ENCODE results near the gene SLC23A2. TPM values are rescaled to one million over a fixed set of nuclear protein-coding genes. Genes with fewer than 3 reads are reported as not detected.

Gene SLC23A2
- polyA plus RNA-seq, 1 donor from 2014 or later: 38.3 TPM

GRCh38 chr20:5000263-5001173 is 792 bp downstream of the SLC23A2 start:
- Histone ChIP-seq H3K4me2 (ENCODE audit: low read length) (peak overlapping the region; percentile 99), H3K4me3 (ENCODE audit: low read length) (peak overlapping the region; percentile 90), H3K9me2 (ENCODE audit: insufficient read depth, low read length) (no peaks in the 10 kb centered on the region), H3K27ac (ENCODE audit: low read length) (peak overlapping the region; percentile 26), H3K79me2 (replicated peaks; ENCODE audit: insufficient read depth, low read length) (peaks cover 46% of the 10 kb centered on the region), H3K9me3 (ENCODE audit: low read length) (no peaks in the 10 kb centered on the region), H2AFZ (ENCODE audit: low read depth, low read length) (peak overlapping the region; percentile 63), H3K27me3 (ENCODE audit: insufficient read depth, low read depth, low read length) (no peaks in the 10 kb centered on the region), H3K9ac (ENCODE audit: low read length) (peak overlapping the region; percentile 83), H3K36me3 (ENCODE audit: insufficient read depth, low read length) (no peaks in the 10 kb centered on the region), H4K20me1 (ENCODE audit: insufficient read depth) (no peaks in the 10 kb centered on the region), H3F3A (ENCODE audit: insufficient read depth, low read length, poor library complexity, severe bottlenecking) (no peaks in the 10 kb centered on the region)
- TF ChIP-seq, protein P1, sequence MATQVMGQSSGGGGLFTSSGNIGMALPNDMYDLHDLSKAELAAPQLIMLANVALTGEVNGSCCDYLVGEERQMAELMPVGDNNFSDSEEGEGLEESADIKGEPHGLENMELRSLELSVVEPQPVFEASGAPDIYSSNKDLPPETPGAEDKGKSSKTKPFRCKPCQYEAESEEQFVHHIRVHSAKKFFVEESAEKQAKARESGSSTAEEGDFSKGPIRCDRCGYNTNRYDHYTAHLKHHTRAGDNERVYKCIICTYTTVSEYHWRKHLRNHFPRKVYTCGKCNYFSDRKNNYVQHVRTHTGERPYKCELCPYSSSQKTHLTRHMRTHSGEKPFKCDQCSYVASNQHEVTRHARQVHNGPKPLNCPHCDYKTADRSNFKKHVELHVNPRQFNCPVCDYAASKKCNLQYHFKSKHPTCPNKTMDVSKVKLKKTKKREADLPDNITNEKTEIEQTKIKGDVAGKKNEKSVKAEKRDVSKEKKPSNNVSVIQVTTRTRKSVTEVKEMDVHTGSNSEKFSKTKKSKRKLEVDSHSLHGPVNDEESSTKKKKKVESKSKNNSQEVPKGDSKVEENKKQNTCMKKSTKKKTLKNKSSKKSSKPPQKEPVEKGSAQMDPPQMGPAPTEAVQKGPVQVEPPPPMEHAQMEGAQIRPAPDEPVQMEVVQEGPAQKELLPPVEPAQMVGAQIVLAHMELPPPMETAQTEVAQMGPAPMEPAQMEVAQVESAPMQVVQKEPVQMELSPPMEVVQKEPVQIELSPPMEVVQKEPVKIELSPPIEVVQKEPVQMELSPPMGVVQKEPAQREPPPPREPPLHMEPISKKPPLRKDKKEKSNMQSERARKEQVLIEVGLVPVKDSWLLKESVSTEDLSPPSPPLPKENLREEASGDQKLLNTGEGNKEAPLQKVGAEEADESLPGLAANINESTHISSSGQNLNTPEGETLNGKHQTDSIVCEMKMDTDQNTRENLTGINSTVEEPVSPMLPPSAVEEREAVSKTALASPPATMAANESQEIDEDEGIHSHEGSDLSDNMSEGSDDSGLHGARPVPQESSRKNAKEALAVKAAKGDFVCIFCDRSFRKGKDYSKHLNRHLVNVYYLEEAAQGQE (IDR thresholded peaks at IDR 0.05; ENCODE audit: borderline replicate concordance): peak; percentile 37
- TF ChIP-seq EZH2 (IDR thresholded peaks at IDR 0.05; ENCODE audit: borderline replicate concordance, insufficient read depth, low read length, poor library complexity, severe bottlenecking) (no peak), RAD21 (conservative IDR thresholded peaks at IDR 0.05) (no peak), POLR2AphosphoS5 (IDR thresholded peaks at IDR 0.05) (peak; percentile 19)

DNA sequence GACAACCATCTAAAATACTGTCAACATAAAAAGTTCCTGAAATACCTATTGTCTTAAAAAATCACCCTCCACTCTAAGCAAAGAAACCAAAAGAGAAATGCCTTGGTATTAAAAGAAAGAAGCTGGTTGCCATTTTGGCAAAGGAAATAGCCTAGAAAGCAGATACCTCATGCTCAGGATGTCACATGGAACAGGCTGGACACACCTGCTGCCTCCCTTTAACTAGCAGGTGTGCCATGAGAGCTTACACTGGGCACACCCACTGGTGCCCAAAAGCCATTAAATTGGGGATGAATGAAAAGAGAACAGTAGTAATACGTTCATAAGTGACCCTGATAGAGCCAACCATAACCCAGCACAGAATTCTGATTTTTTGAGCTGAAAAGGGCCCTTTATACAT is 1.5 kb downstream of the SLC23A2 start:
- Histone ChIP-seq H2AFZ (ENCODE audit: low read depth, low read length) (no peak overlapping the region), H3K9ac (ENCODE audit: low read length) (peak overlapping the region; percentile 83), H3F3A (ENCODE audit: insufficient read depth, low read length, poor library complexity, severe bottlenecking) (no peaks in the 10 kb centered on the region), H4K20me1 (ENCODE audit: insufficient read depth) (no peaks in the 10 kb centered on the region), H3K79me2 (replicated peaks; ENCODE audit: insufficient read depth, low read length) (peaks cover 47% of the 10 kb centered on the region), H3K4me2 (ENCODE audit: low read length) (peak overlapping the region; percentile 99), H3K27me3 (ENCODE audit: insufficient read depth, low read depth, low read length) (no peaks in the 10 kb centered on the region), H3K4me3 (ENCODE audit: low read length) (peak overlapping the region; percentile 90), H3K9me2 (ENCODE audit: insufficient read depth, low read length) (no peaks in the 10 kb centered on the region), H3K27ac (ENCODE audit: low read length) (peak overlapping the region; percentile 26), H3K36me3 (ENCODE audit: insufficient read depth, low read length) (no peaks in the 10 kb centered on the region), H3K9me3 (ENCODE audit: low read length) (no peaks in the 10 kb centered on the region)
- TF ChIP-seq, protein P1 (IDR thresholded peaks at IDR 0.05; ENCODE audit: borderline replicate concordance): no peak
- no peak for TF ChIP-seq TAF1 (IDR thresholded peaks at IDR 0.05; ENCODE audit: low read depth)
- TF ChIP-seq CTCF (IDR thresholded peaks at IDR 0.05; ENCODE audit: poor library complexity, severe bottlenecking): no peak
- no peak for TF ChIP-seq POLR2AphosphoS5 (IDR thresholded peaks at IDR 0.05)
- TF ChIP-seq SMC3 (conservative IDR thresholded peaks at IDR 0.05; ENCODE audit: poor library complexity): no peak
- no peak for TF ChIP-seq MXI1 (conservative IDR thresholded peaks at IDR 0.05; ENCODE audit: poor library complexity, severe bottlenecking)
- no peak for TF ChIP-seq EP300 (conservative IDR thresholded peaks at IDR 0.05; ENCODE audit: poor library complexity, severe bottlenecking)
- no peak for TF ChIP-seq RAD21 (conservative IDR thresholded peaks at IDR 0.05)
- no peak for TF ChIP-seq EZH2 (IDR thresholded peaks at IDR 0.05; ENCODE audit: borderline replicate concordance, insufficient read depth, low read length, poor library complexity, severe bottlenecking)

Data from neural cell (in vitro differentiated cells).